ENCODE data around the gene TTC39C.
A peak's percentile ranks its signal among the peaks of the same experiment; 100 is the strongest.
"Not testable (repeated sequence)": the region's sequence is repeated elsewhere in the genome, so short reads cannot be mapped to it uniquely, and the experiment has no call there.

TTC39C gene

GRCh38 chr18:24128700-24129099 lies 114.1 kb downstream of the TTC39C start:
- no peak for DNase-seq (ENCODE audit: low read depth, low spot score)

GRCh38 chr18:24130494-24130893 lies 115.9 kb downstream of the TTC39C start:
- DNase-seq (ENCODE audit: low read depth, low spot score) = no peak

GRCh38 chr18:24136967-24137373 lies 122.4 kb downstream of the TTC39C start:
- no peak for DNase-seq (ENCODE audit: low read depth, low spot score)

GRCh38 chr18:24138409-24138788 lies 123.8 kb downstream of the TTC39C start:
- DNase-seq (ENCODE audit: low read depth, low spot score) = no peak

GRCh38 chr18:24138789-24139616 lies 124.4 kb downstream of the TTC39C start, which contains the start of gene CABYR:
Gene CABYR (plus strand): TSS chr18:24139062. CDS start chr18:24143115, 4,053 bp downstream.
- DNase-seq (ENCODE audit: low read depth, low spot score) = peak; percentile 83

- DNase-seq (ENCODE audit: low read depth, low spot score) = no peak
These were observed 126.1 kb downstream of the TTC39C start for GRCh38 chr18:24140697-24141096.

GRCh38 chr18:24142376-24142775 lies 127.8 kb downstream of the TTC39C start:
- DNase-seq (ENCODE audit: low read depth, low spot score) = no peak

GRCh38 chr18:24149591-24149990 lies 135.0 kb downstream of the TTC39C start:
- not testable (repeated sequence) for DNase-seq (ENCODE audit: low read depth, low spot score)

GRCh38 chr18:24153397-24153796 lies 138.8 kb downstream of the TTC39C start:
- DNase-seq (ENCODE audit: low read depth, low spot score) = no peak

- DNase-seq (ENCODE audit: low read depth, low spot score) = no peak
These were observed 143.3 kb downstream of the TTC39C start for GRCh38 chr18:24157855-24158254.

GRCh38 chr18:24160086-24160485 lies 145.5 kb downstream of the TTC39C start:
- no peak for DNase-seq (ENCODE audit: low read depth, low spot score)

GRCh38 chr18:24161304-24161703 lies 146.8 kb downstream of the TTC39C start:
- DNase-seq (ENCODE audit: low read depth, low spot score) = no peak

GRCh38 chr18:24168496-24168895 lies 153.9 kb downstream of the TTC39C start:
- DNase-seq (ENCODE audit: low read depth, low spot score) = no peak

GRCh38 chr18:24170360-24170759 lies 155.8 kb downstream of the TTC39C start:
- no peak for DNase-seq (ENCODE audit: low read depth, low spot score)

GRCh38 chr18:24173997-24174396 lies 159.4 kb downstream of the TTC39C start:
- no peak for DNase-seq (ENCODE audit: low read depth, low spot score)

- peak; percentile 48 for DNase-seq (ENCODE audit: low read depth, low spot score)
These were observed 162.3 kb downstream of the TTC39C start for GRCh38 chr18:24176727-24177416.

GRCh38 chr18:24177499-24178133 lies 163.1 kb downstream of the TTC39C start:
- DNase-seq (ENCODE audit: low read depth, low spot score) = no peak

GRCh38 chr18:24180048-24180447 lies 165.5 kb downstream of the TTC39C start:
- no peak for DNase-seq (ENCODE audit: low read depth, low spot score)

- DNase-seq (ENCODE audit: low read depth, low spot score) = no peak
These were observed 167.3 kb downstream of the TTC39C start for GRCh38 chr18:24181806-24182205.
